ENCODE measurements around the gene TMCC3.
"Not testable (repeated sequence)": the region's sequence is repeated elsewhere in the genome, so short reads cannot be mapped to it uniquely, and the experiment has no call there.

Gene TMCC3

GRCh38 chr12:94633401-94633800 is 17.0 kb downstream of the TMCC3 start:
- DNase-seq: no peak

DNA sequence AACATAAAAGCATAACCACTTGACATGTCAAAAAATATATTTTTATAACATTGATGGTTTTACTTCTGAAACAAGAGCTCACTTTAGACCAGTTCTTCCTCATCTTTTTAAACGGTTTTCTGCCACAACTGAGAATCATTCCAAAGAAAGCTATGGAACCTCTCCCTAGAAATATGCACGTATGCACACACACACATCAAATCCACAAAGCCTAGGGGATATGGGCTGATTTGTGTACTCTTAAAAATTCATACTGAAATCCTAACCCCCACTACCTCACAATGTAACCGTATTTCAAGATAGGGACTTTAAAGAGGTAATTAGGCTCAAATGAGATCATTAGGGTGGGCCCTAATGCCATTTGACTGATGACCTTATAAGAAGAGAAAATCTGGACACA is 19.3 kb downstream of the TMCC3 start:
- DNase-seq: no peak

GRCh38 chr12:94628819-94629472 is 21.4 kb downstream of the TMCC3 start:
- DNase-seq: no peak

DNA sequence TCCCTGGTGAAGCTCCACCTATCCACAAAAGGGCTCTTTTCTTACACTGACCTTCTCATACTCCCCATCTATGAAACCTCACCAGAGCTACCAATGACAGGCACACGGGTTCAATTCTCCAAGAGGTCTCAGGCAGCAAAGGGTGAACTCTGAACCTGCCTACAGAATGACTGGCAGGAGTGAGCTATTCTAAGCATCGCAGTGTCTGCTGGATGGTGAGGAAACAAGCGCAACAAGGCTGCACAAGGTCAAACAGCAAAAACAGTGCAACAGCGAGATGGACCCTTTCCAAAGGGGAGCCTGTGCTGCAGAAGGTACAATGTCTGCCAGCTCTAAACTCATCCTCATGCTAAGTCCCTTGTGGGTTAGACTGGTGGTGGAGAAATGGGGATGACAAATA is 22.0 kb downstream of the TMCC3 start:
- no peak for DNase-seq

- DNase-seq: no peak
Observed at GRCh38 chr12:94625531-94625930, 24.8 kb downstream of the TMCC3 start.

DNA sequence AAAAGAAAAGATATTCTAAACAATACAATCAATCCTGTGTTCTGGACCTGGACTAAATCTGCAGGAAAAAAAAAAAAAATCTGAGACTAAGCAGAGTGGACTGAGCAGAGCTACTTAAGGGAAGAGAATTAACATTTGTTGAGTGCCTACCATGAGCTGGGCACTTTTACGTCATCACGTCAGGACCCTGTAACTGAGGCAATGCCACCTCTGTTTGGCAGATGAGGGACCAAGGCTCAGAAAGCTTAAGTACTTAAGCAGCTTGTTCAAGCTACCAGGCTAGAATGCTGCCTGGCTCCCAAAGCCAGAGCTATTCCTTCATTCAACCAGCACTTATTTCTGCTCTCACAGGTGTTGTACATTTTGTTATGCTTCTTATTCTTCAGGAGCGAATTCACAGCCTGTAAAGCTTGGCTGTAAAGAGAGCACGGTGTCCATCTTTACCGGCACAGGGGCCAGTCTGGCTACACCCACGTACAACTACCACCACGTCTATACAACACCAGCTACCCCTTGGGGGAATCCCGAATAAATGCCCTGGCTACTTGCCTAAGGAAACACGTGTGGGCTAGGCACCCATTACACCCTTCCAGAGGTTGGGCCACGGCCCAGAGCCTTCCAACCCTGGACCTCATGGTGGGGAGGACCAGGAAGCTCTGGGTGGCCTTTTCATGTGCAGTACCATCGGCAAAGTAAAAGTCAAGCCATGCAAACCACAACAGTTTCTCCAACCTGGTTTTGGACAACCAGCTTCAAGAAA is 27.0 kb downstream of the TMCC3 start:
- DNase-seq: no peak

- DNase-seq: no peak
Observed at GRCh38 chr12:94622475-94622874, 27.9 kb downstream of the TMCC3 start.

DNA sequence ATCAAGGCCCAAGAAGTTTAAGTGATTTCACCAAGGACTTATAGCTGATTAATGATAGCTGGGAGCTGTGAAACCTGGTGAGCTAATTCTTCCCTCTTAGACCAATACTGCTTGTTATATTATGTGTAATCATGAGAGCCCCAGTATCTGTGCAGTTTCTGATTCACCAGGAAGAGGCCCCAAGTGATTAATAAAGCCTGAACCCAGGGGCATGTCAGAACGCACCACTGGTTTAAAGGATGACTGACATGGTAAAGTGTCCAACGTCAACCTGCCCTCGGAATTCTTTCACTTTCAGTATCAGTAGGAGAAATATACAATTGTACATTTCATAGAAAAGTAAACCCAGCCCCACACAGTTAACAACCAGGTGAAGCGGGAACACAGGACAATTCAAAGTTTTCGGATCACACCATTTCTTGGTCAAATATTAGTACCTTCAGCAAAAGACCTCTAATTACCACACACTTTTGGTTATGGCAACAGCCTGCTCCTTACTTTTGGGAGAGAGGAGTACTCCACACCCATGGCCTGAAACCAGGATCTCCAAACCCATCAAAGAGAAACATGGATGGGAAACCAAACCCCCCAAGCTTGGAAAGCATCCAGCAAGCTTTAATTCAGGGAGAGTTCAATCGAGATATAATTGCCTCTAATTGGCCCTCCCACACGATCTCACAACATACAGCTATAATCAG is 28.5 kb downstream of the TMCC3 start:
- no peak for DNase-seq

DNA sequence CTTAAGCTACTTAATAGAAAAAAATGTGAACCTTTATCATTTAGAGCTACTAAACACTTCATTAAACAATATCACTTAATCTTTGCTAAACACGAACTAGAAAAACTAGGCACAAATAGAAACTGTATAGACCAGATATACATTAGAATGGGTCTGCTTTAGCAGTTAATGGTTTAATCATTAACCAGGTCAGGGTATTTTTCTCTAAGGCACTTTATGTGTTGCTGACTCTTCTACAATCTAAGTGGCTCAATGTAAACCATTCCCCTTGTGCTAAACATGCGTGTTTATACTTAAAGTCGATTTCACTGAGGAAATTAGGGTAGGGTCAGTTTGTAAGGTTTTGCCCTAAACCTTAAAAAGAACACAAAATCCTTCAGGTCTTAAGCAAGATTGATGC is 29.7 kb downstream of the TMCC3 start:
- no peak for DNase-seq

- no peak for DNase-seq
Observed at GRCh38 chr12:94618995-94619695, 31.2 kb downstream of the TMCC3 start.

GRCh38 chr12:94617101-94617500 is 33.3 kb downstream of the TMCC3 start:
- no peak for DNase-seq

GRCh38 chr12:94616203-94616729 is 34.1 kb downstream of the TMCC3 start:
- no peak for DNase-seq

DNA sequence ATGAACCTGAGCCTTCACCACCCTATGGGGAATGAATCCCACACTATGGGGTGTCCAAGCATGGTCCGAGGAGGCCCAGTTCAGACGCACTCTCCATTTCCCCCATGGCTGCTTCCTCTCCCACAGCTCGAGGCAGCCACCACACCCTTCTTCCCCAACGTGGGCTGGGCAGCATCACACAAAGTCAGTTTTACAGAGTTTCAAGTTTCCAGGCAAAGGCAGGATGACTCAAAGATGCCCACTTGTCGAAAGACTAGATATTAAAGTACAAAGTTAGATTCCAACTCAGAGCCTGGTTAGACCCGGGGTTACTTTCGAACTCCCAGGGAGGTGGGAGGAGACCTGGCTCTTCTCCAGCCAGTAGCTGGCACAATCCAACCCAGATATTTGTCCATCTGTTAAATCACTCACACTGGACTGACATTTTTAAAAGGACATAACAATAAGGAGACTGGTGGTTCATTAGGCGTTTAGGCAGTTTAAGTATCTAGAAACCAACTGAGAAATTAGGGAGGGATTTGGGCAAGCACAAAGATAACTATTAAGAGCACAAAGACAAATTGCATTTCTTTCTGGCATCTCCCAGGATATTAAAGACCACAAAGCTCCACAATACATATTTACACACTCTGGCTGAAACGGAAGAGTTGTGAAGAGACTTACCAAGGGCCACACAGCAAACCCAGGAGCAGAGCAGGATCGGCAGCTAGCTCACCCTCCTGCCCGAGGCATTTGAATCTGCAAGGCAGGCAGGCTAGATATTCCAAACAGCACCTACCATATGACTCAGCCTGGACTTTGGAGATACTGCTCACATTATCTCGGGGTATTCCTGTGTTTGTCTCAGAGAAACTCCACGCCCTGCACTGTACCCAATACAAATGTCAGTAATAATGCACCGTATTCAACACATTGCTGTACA is 34.8 kb downstream of the TMCC3 start:
- no peak for DNase-seq

GRCh38 chr12:94614288-94614721 is 36.1 kb downstream of the TMCC3 start:
- no peak for DNase-seq

- no peak for DNase-seq
Observed at GRCh38 chr12:94609917-94610443, 40.4 kb downstream of the TMCC3 start.

- not testable (repeated sequence) for DNase-seq
Observed at GRCh38 chr12:94606810-94607209, 43.5 kb downstream of the TMCC3 start.

DNA sequence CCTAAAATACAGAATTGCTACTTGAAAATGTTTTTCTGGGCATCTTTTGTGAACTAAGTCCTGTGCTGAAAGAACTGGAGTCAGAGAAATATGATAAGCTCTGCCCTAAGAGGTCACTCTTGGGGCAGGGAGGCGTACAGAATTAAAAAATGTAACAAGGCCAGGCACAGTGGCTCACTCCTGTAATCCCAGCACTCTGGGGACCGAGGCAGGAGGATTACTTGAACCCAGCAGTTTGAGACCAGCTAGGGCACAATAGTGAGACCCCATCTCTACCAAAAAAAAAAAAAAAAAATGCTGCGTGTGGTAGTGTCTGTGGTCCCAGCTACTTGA is 46.0 kb downstream of the TMCC3 start:
- no peak for DNase-seq

DNA sequence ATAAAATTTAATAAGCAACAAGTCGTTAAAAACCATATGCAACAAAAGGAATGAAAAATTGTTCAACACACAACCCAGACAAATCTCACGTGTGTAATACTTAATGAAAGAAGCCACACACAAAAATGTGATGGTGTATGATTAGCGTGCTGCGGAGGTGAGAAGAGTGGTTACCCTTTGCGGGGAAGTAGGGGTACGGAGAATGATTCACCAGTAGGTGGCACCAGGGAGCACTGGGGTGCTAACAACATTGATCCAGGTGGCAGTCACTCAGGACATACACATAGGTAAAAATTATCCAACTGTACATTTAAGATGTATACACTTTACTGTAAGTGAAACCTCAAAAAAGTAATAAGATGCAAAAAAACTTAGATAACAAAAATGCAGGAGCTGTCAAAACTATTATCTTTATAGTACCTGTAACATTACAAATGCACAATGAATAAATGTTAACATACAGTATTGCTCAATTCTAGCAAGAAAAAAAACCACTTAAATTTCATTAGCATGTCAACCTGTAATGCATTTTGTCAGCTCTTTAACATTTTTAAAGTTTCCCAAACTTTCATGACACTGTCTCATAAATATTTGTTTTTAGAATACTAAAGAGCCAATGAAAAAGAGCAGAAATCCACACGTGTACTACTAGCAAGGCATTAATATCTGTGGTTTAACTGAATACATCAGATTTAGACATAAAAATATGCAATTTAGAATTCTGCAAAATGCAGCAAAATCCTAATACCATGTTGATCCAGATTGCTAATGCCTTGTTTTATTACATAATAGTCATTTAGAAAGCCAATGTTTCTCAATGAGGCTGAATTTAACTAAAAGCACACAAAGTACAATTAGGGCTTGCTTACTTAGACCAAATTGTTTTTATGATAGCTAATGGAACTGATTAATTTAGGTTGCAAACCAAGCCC is 46.7 kb downstream of the TMCC3 start:
- DNase-seq: no peak

DNA sequence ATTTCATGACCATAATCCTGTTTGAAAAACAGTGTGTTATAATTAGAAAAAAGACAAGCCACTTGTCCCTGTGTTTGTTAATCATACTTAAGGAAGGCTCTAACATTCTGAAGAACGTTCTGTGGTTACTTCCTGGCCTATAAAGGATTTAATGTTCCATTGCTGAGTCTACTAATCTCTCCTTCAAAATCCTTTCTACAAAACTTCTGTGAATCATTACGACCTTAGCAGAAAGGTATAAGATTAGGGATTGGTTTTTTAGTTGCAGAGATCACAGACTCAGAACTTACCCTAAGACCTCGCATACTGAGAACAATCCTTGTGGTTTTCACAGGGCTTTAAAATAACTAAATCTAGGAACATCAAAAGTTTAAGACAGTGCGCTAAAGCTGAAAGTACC is 48.3 kb downstream of the TMCC3 start:
- DNase-seq: no peak

DNA sequence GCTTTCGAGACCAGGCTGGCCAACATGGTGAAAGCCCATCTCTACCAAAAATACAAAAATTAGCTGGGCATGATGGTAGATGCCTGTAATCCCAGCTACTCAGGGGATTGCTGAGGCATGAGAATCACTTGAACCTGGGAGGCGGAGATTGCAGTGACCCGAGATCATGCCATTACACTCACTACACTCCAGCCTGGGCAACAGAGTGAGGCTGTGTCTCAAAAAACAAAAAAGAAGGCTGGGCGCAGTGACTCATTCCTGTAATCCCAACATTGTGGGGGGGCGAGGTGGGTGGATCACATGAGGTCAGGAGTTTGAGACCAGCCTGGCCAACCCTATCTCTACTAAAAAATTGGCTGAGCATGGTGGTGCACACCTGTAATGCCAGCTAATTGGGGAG is 49.0 kb downstream of the TMCC3 start:
- not testable (repeated sequence) for DNase-seq

- DNase-seq: no peak
Observed at GRCh38 chr12:94599189-94599588, 51.2 kb downstream of the TMCC3 start.

All from GOT3 (cell line).